A549 (cell line): ENCODE data around the gene MTHFD2L. TPM values are rescaled to one million over a fixed set of nuclear protein-coding genes. Genes with fewer than 3 reads are reported as not detected.

Source experiments
- ATAC-seq, 2 experiments: fragments of 200-7000 bp in 1 of 2; fragments of >200 bp in 1 of 2; cut with Nextera tagmentation in 1 of 2; cut with Tn5 transposase in 1 of 2; 3 replicates each; pipeline versions ENCODE4 v1.8.0 to v1.9.1; 2018 to 2020; ENCODE audit warnings: mild to moderate bottlenecking in 1 of 2, moderate library complexity in 1 of 2
- CTCF ChIA-PET: fragments of 300-600 bp; sonication (Branson Sonifier 250); formaldehyde crosslinking; extraction: SDS; loops from one replicate; lab custom pipeline; 2021; ENCODE audit warnings: antibody characterized with exemption, inconsistent platforms; lab: Yijun Ruan, JAX
- POLR2A ChIA-PET: fragments of 350-600 bp; formaldehyde crosslinking; extraction: SDS; loops from one replicate; lab custom pipeline; 2021; ENCODE audit warnings: antibody characterized with exemption, inconsistent platforms; lab: Yijun Ruan, JAX
- DNase-seq, 2 experiments: peaks; one replicate each; pipeline versions ENCODE4 v3.0.0 to v3.0.0-alpha.2; 2011 to 2016; ENCODE audit warnings: low read depth in 1 of 2, low spot score in 1 of 2
- FAIRE-seq: peaks from 2 replicates; lab custom pipeline; 2011; peaks lifted over from hg19 to GRCh38; lab: Jason Lieb, UNC
- H3K27ac ChIP-seq, 2 experiments: fragments of >200 bp; sonication (Bioruptor Twin); formaldehyde crosslinking; 3 replicates each; pipeline ENCODE4 v1.5.1; 2016 to 2017
- H3K4me1 ChIP-seq: fragments of >200 bp; sonication (Bioruptor Twin); formaldehyde crosslinking; 3 replicates; pipeline ENCODE4 v1.6.1; 2016
- H3K4me2 ChIP-seq: fragments of >200 bp; sonication (Bioruptor Twin); formaldehyde crosslinking; 3 replicates; pipeline ENCODE4 v1.6.1; 2016
- H3K4me3 ChIP-seq: fragments of >200 bp; sonication (Bioruptor Twin); formaldehyde crosslinking; 3 replicates; pipeline ENCODE4 v1.5.1; 2016
- H3K9me3 ChIP-seq: fragments of >200 bp; sonication (Bioruptor Twin); formaldehyde crosslinking; 3 replicates; pipeline ENCODE4 v1.6.1; 2016
- BHLHE40 ChIP-seq: IDR thresholded peaks from 2 replicates; pipeline ENCODE4 v1.6.1; 2012; ENCODE audit warnings: low read depth, low read length, inconsistent platforms
- CEBPB ChIP-seq, 2 experiments: fragments of >200 bp in 1 of 2; sonication (Bioruptor Twin) in 1 of 2; formaldehyde crosslinking in 1 of 2; IDR thresholded peaks; 2 replicates each; pipeline ENCODE4 v1.6.1; 2012 to 2016
- CTCF ChIP-seq: fragments of >200 bp; sonication (Bioruptor Twin); formaldehyde crosslinking; IDR thresholded peaks from 3 replicates; pipeline ENCODE4 v1.5.1; 2016
- E2F6 ChIP-seq: IDR thresholded peaks from 2 replicates; pipeline ENCODE4 v1.6.1; 2012; ENCODE audit warnings: low read depth, borderline replicate concordance
- EHF ChIP-seq: fragments of 250-450 bp; sonication (Bioruptor Pico); IDR thresholded peaks from 2 replicates; pipeline ENCODE4 v1.5.0; 2020; ENCODE audit warnings: mild to moderate bottlenecking
- EP300 ChIP-seq, 2 experiments: fragments of >200 bp; sonication (Bioruptor Twin); formaldehyde crosslinking; IDR thresholded peaks; 2 replicates in 1 of 2; 3 replicates in 1 of 2; pipeline ENCODE4 v1.6.1; 2016 to 2017
- ESRRA ChIP-seq: fragments of 150-350 bp; IDR thresholded peaks from 2 replicates; pipeline ENCODE4 v1.6.1; 2014; ENCODE audit warnings: mild to moderate bottlenecking, low read length, borderline replicate concordance
- FOSL2 ChIP-seq, 2 experiments: fragments of 450-650 bp in 1 of 2; fragments of >200 bp in 1 of 2; sonication (Bioruptor Twin) in 1 of 2; formaldehyde crosslinking; IDR thresholded peaks; 2 replicates each; pipeline versions ENCODE4 v1.5.0 to v1.6.1; 2016 to 2020; ENCODE audit warnings: mild to moderate bottlenecking in 1 of 2, moderate library complexity in 1 of 2
- GATA3 ChIP-seq: IDR thresholded peaks from 2 replicates; pipeline ENCODE4 v1.6.1; 2012; ENCODE audit warnings: borderline replicate concordance
- HOXB13 ChIP-seq: fragments of 250-450 bp; sonication (Bioruptor Pico); IDR thresholded peaks from 2 replicates; pipeline ENCODE4 v1.5.0; 2020; ENCODE audit warnings: low read depth, mild to moderate bottlenecking, moderate library complexity
- JUNB ChIP-seq: fragments of >200 bp; sonication (Bioruptor Twin); formaldehyde crosslinking; IDR thresholded peaks from 2 replicates; pipeline ENCODE4 v1.6.1; 2016
- KDM1A ChIP-seq: fragments of 200-600 bp; sonication (generic); IDR thresholded peaks from 2 replicates; pipeline ENCODE4 v1.6.1; 2016; ENCODE audit warnings: low read depth, mild to moderate bottlenecking
- KDM5A ChIP-seq: fragments of 200-600 bp; sonication (generic); IDR thresholded peaks from 2 replicates; pipeline ENCODE4 v1.6.1; 2016; ENCODE audit warnings: antibody characterized with exemption, mild to moderate bottlenecking
- MAX ChIP-seq: IDR thresholded peaks from 2 replicates; pipeline ENCODE4 v1.6.1; 2012
- NR3C1 ChIP-seq: fragments of >200 bp; sonication (Bioruptor Twin); formaldehyde crosslinking; IDR thresholded peaks from 3 replicates; pipeline ENCODE4 v1.6.1; 2017
- POLR2A ChIP-seq: IDR thresholded peaks from 2 replicates; pipeline ENCODE4 v1.6.1; 2012; ENCODE audit warnings: mild to moderate bottlenecking, low read length
- POLR2AphosphoS2 ChIP-seq: conservative IDR thresholded peaks from 2 replicates; pipeline ENCODE4 v1.6.1; 2012; ENCODE audit warnings: low read length, improper control_type of control experiment, inconsistent platforms
- RAD21 ChIP-seq, 2 experiments: fragments of >200 bp in 1 of 2; sonication (Bioruptor Twin) in 1 of 2; formaldehyde crosslinking in 1 of 2; IDR thresholded peaks in 1 of 2; conservative IDR thresholded peaks in 1 of 2; 2 replicates in 1 of 2; 3 replicates in 1 of 2; pipeline ENCODE4 v1.6.1; 2012 to 2018; ENCODE audit warnings: inconsistent platforms in 1 of 2
- RARB ChIP-seq: fragments of 250-450 bp; sonication (Bioruptor Pico); IDR thresholded peaks from 2 replicates; pipeline ENCODE4 v1.8.0; 2021; ENCODE audit warnings: mild to moderate bottlenecking, moderate library complexity
- RCOR1 ChIP-seq: fragments of 150-350 bp; IDR thresholded peaks from 2 replicates; pipeline ENCODE4 v1.6.1; 2014; ENCODE audit warnings: antibody characterized with exemption, low read length, low read depth
- RFX5 ChIP-seq: fragments of 450-650 bp; IDR thresholded peaks from 2 replicates; pipeline ENCODE4 v1.7.1; 2014; ENCODE audit warnings: antibody characterized with exemption, mild to moderate bottlenecking, moderate library complexity
- SMC3 ChIP-seq: fragments of >200 bp; sonication (Bioruptor Twin); formaldehyde crosslinking; IDR thresholded peaks from 3 replicates; pipeline ENCODE4 v1.6.1; 2018; ENCODE audit warnings: inconsistent platforms
- TP53 ChIP-seq: fragments of 250-450 bp; sonication (Bioruptor Pico); IDR thresholded peaks from 2 replicates; pipeline ENCODE4 v1.5.0; 2021; ENCODE audit warnings: mild to moderate bottlenecking, moderate library complexity
- ZC3H11A ChIP-seq: fragments of 450-650 bp; IDR thresholded peaks from 2 replicates; pipeline ENCODE4 v1.6.1; 2014; ENCODE audit warnings: antibody characterized with exemption, mild to moderate bottlenecking
- ZNF302 ChIP-seq: fragments of 250-450 bp; sonication (Bioruptor Pico); IDR thresholded peaks from 2 replicates; pipeline ENCODE4 v1.9.0; 2021; ENCODE audit warnings: inconsistent platforms, mild to moderate bottlenecking, moderate library complexity
- ZSCAN20 ChIP-seq: fragments of 250-450 bp; sonication (Bioruptor Pico); IDR thresholded peaks from 2 replicates; pipeline ENCODE4 v1.8.0; 2022; ENCODE audit warnings: mild to moderate bottlenecking, moderate library complexity
- WGBS: methylation state at CpG from one replicate; pipeline ENCODE4 v1.1.6; 2017; ENCODE audit errors: missing lambda C conversion rate; 5-methylcytosine and 5-hydroxymethylcytosine counted together
- polyA plus RNA-seq, 4 experiments: library from polyadenylated mRNA; depleted of rRNA in 3 of 4; stranded (reverse); fragments of >200 nt; fragmentation: RNase III in 1 of 4; extraction: RNeasy Plus Mini Kit Qiagen cat#74134 plus additional on column Dnase treatment in 1 of 4; gene quantifications; 2 replicates in 3 of 4; 3 replicates in 1 of 4; pipeline ENCODE4 v1.2.3, GENCODE V29; 2011 to 2017

Gene MTHFD2L
- polyA plus RNA-seq, 2 of the 4 experiments (the other 2 are of a cell fraction), result 8.5 to 19.3 TPM

- TF ChIP-seq E2F6, result no peak
Measured at GRCh38 chr4:74254386-74254785, 96.5 kb downstream of the MTHFD2L start (continued).

GRCh38 chr4:74255096-74255495 lies 97.2 kb downstream of the MTHFD2L start:
- no peak for TF ChIP-seq KDM5A
- TF ChIP-seq ZSCAN20 (CRISPR knock-in tag), result no peak
- no peak for TF ChIP-seq RFX5
- no peak for TF ChIP-seq POLR2A
- no peak for TF ChIP-seq RCOR1
- ChIA-PET POLR2A (no interaction called here), CTCF (interaction anchor here (0.6 kb wide), 1 partner anchor 526 kb away, joined by 4 read pairs; no protein-coding TSS in a partner anchor)
- no peak overlapping the region for H3K4me3 ChIP-seq
- H3K4me1 ChIP-seq, result no peaks in the 10 kb centered on the region
- no peak overlapping the region for H3K27ac ChIP-seq
- no CpG with 5 or more reads among the region's 1 CpG for WGBS
- no peak overlapping the region for H3K4me2 ChIP-seq
- ATAC-seq, result no peak
- DNase-seq, result no peak
- no peak for FAIRE-seq
- peaks cover 15% of the 10 kb centered on the region; the same call in 2 of the 3 replicates for H3K9me3 ChIP-seq

DNA sequence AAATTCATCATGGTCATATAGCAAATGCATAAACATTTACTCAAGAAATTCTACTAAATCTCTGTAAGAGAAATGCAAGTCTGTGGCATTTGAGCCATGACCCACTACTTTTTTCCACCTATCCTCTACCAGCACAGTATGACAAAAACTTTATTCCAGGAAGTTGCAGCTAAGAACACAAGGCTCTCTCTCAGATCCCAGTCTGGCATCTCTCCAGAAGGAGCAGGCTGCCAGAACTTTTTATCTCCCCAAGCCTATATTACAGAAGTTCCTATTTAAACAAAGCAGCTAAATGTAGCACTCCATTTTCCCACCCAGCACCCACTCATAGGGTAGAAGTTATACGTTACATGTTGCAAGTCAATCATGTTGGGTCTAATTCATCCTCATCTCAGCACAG lies 101.0 kb downstream of the MTHFD2L start:
- Histone ChIP-seq H3K4me2 (no peak overlapping the region), H3K4me1 (no peaks in the 10 kb centered on the region), H3K4me3 (no peak overlapping the region), H3K9me3 (0 out of 3 replicates have a peak, but pooled peaks cover 3% of the 10 kb centered on the region), H3K27ac (no peak overlapping the region)
- no peak for DNase-seq
- TF ChIP-seq CTCF (no peak), KDM1A (no peak), RAD21 (conservative IDR thresholded peaks at IDR 0.05 in 1 of 2, IDR thresholded peaks at IDR 0.05 in 1 of 2) (no peak), FOSL2 (IDR thresholded peaks at IDR 0.05) (no peak), FOSL2 (CRISPR knock-in tag; IDR thresholded peaks at IDR 0.05) (no peak), EHF (CRISPR knock-in tag) (no peak), ZNF302 (CRISPR knock-in tag) (no peak), CEBPB (IDR thresholded peaks at IDR 0.05) (no peak), MAX (no peak), POLR2AphosphoS2 (no peak), BHLHE40 (no peak), NR3C1 (no peak), EP300 (IDR thresholded peaks at IDR 0.05) (no peak), JUNB (no peak), ZSCAN20 (CRISPR knock-in tag) (no peak), RARB (no peak), E2F6 (no peak)
- ATAC-seq, result no peak
- ChIA-PET CTCF (no interaction called here), POLR2A (no interaction called here)
- WGBS, result 100% methylated on average over 1 of the region's 1 CpG
- FAIRE-seq, result no peak

- 60% methylated on average over 1 of the region's 1 CpG for WGBS
Measured at GRCh38 chr4:74260036-74260435, 102.1 kb downstream of the MTHFD2L start.

More at GRCh38 chr4:74260036-74260435, 102.1 kb downstream of the MTHFD2L start:
- DNase-seq (no peak), ATAC-seq (no peak), FAIRE-seq (no peak)
- no peak overlapping the region for H3K27ac ChIP-seq
- no peaks in the 10 kb centered on the region for H3K9me3 ChIP-seq
- H3K4me3 ChIP-seq, result no peak overlapping the region
- no peak overlapping the region for H3K4me2 ChIP-seq
- TF ChIP-seq ZC3H11A, result no peak
- TF ChIP-seq KDM1A, result no peak
- no peak for TF ChIP-seq SMC3
- TF ChIP-seq GATA3, result no peak
- no peak for TF ChIP-seq ZNF302 (CRISPR knock-in tag)
- TF ChIP-seq HOXB13 (CRISPR knock-in tag), result no peak
- no peak for TF ChIP-seq NR3C1
- TF ChIP-seq ESRRA, result no peak
- TF ChIP-seq RFX5, result no peak
- no peak for TF ChIP-seq TP53 (CRISPR knock-in tag)
- H3K4me1 ChIP-seq, result no peaks in the 10 kb centered on the region
- ChIA-PET CTCF (no interaction called here), POLR2A (no interaction called here)
